ENCODE results near the gene FGD2.
"Not testable (repeated sequence)": the region's sequence is repeated elsewhere in the genome, so short reads cannot be mapped to it uniquely, and the experiment has no call there.

Gene FGD2

GRCh38 chr6:37033819-37034795 is 28.7 kb downstream of the FGD2 start:
- in situ Hi-C loops (cut with MboI; ENCODE audit: low sequenced_read_pairs), result no loop called here

- in situ Hi-C loops (cut with MboI; ENCODE audit: low sequenced_read_pairs), result no loop called here
These were observed 30.7 kb downstream of the FGD2 start for GRCh38 chr6:37036146-37036545.

GRCh38 chr6:37038292-37039198 is 33.1 kb downstream of the FGD2 start:
- in situ Hi-C loops (cut with MboI; ENCODE audit: low sequenced_read_pairs), result no loop called here

- in situ Hi-C loops (cut with MboI; ENCODE audit: low sequenced_read_pairs), result no loop called here
These were observed 34.5 kb downstream of the FGD2 start for GRCh38 chr6:37039958-37040357.

GRCh38 chr6:37041521-37041920 is 36.1 kb downstream of the FGD2 start:
- in situ Hi-C loops (cut with MboI; ENCODE audit: low sequenced_read_pairs), result no loop called here

- in situ Hi-C loops (cut with MboI; ENCODE audit: low sequenced_read_pairs), result no loop called here
These were observed 36.7 kb downstream of the FGD2 start for GRCh38 chr6:37042150-37042549.

- in situ Hi-C loops (cut with MboI; ENCODE audit: low sequenced_read_pairs), result not testable (repeated sequence)
These were observed 37.6 kb downstream of the FGD2 start for GRCh38 chr6:37043091-37043490.

- in situ Hi-C loops (cut with MboI; ENCODE audit: low sequenced_read_pairs), result no loop called here
These were observed 41.9 kb downstream of the FGD2 start for GRCh38 chr6:37047346-37047688.

- in situ Hi-C loops (cut with MboI; ENCODE audit: low sequenced_read_pairs), result no loop called here
These were observed 42.4 kb downstream of the FGD2 start for GRCh38 chr6:37047689-37048402.

- in situ Hi-C loops (cut with MboI; ENCODE audit: low sequenced_read_pairs), result no loop called here
These were observed 43.0 kb downstream of the FGD2 start for GRCh38 chr6:37048403-37048850.

- in situ Hi-C loops (cut with MboI; ENCODE audit: low sequenced_read_pairs), result no loop called here
These were observed 43.6 kb downstream of the FGD2 start for GRCh38 chr6:37048851-37049757.

GRCh38 chr6:37049758-37050044 is 44.2 kb downstream of the FGD2 start:
- in situ Hi-C loops (cut with MboI; ENCODE audit: low sequenced_read_pairs), result loop anchor here (5.0 kb wide), 1 partner anchor 123 kb away; the partner anchor contains the start of gene PIM1

- in situ Hi-C loops (cut with MboI; ENCODE audit: low sequenced_read_pairs), result loop anchor here (5.0 kb wide), 1 partner anchor 122 kb away; the partner anchor contains the start of gene PIM1
These were observed 44.8 kb downstream of the FGD2 start for GRCh38 chr6:37050045-37050853.

GRCh38 chr6:37050854-37051137 is 45.3 kb downstream of the FGD2 start:
- in situ Hi-C loops (cut with MboI; ENCODE audit: low sequenced_read_pairs), result loop anchor here (5.0 kb wide), 1 partner anchor 122 kb away; the partner anchor contains the start of gene PIM1

- in situ Hi-C loops (cut with MboI; ENCODE audit: low sequenced_read_pairs), result loop anchor here (5.0 kb wide), 1 partner anchor 121 kb away; the partner anchor contains the start of gene PIM1
These were observed 45.9 kb downstream of the FGD2 start for GRCh38 chr6:37051138-37052026.

- in situ Hi-C loops (cut with MboI; ENCODE audit: low sequenced_read_pairs), result loop anchor here (5.0 kb wide), 1 partner anchor 120 kb away; the partner anchor contains the start of gene PIM1
These were observed 46.7 kb downstream of the FGD2 start for GRCh38 chr6:37052027-37052628.

GRCh38 chr6:37053683-37054082 is 48.2 kb downstream of the FGD2 start:
- in situ Hi-C loops (cut with MboI; ENCODE audit: low sequenced_read_pairs), result loop anchor here (5.0 kb wide), 1 partner anchor 119 kb away; the partner anchor contains the start of gene PIM1
